Muscle layer of colon (tissue), 2 donors: ENCODE measurements around the gene PHC1.
"Not testable (repeated sequence)": the region's sequence is repeated elsewhere in the genome, so short reads cannot be mapped to it uniquely, and the experiment has no call there.

Experiments
- H3K27ac ChIP-seq: one replicate; pipeline ENCODE4 v1.7.0; 2013; ENCODE audit warnings: low read depth, mild to moderate bottlenecking, low read length, moderate library complexity
- H3K27me3 ChIP-seq, 2 donors: one replicate each; pipeline ENCODE4 v1.7.0; 2013; ENCODE audit warnings: low read length in 2 of 2, mild to moderate bottlenecking in 2 of 2; ENCODE audit not compliant: insufficient read depth in 2 of 2, control insufficient read depth in 1 of 2
- H3K36me3 ChIP-seq: one replicate; pipeline ENCODE4 v1.7.0; 2013; ENCODE audit warnings: mild to moderate bottlenecking, low read length; ENCODE audit not compliant: insufficient read depth
- H3K4me1 ChIP-seq: one replicate; pipeline ENCODE4 v1.7.0; 2013; ENCODE audit warnings: mild to moderate bottlenecking, low read length; ENCODE audit not compliant: insufficient read depth
- H3K4me3 ChIP-seq, 2 donors: one replicate each; pipeline ENCODE4 v1.7.0; 2013; ENCODE audit warnings: low read length in 2 of 2, low read depth in 1 of 2, mild to moderate bottlenecking in 1 of 2, moderate library complexity in 1 of 2
- H3K9ac ChIP-seq: one replicate; pipeline ENCODE4 v1.7.0; 2013; ENCODE audit warnings: low read length
- H3K9me3 ChIP-seq: one replicate; pipeline ENCODE4 v1.7.0; 2013; ENCODE audit warnings: mild to moderate bottlenecking, low read length
- donor health status: abdominal sarcoma.
- donor health status: Adenocarcinoma of cecum.

PHC1 gene

DNA sequence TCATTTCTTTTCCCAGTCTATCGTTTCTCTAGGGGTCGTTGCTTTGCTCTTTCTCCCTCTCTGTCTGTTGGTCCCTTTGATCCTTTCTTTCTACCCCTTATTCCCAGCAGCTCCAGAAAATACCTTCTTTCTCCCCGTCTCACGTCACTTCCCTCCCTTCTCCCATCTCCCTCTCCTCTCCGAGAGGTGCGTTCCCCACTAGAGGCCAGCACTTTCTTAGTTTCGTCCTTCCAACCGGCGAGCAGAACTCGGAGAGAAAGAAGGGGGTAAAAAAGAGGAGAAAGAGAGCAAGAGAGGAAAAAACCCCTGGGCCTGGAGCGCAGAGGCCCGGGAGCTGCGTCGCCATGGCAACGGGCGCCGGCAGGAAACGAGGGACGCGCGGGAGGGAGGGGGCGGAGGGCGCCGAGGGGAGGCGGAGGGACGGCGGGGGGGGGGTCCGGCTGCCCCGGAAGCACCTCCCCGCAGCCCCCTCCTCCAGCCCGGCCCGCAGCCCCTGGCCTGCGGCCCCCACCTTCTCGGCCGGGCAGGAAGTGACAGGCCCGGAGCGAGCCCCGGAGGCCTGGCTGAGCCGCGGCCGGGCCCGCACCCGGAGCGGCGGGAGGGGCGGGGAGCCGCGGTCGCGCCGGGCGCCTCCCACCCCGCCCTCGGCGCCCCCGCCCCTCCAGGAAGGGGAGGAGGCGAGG lies at the start of gene PHC1:
Gene PHC1 (plus strand): TSS at position 477 of the 683 bp plus-strand sequence. CDS start 3,169 bp downstream, outside the sequence.
- H3K36me3 ChIP-seq, H3K9me3 ChIP-seq, H3K27me3 ChIP-seq: not testable (repeated sequence)
- Histone ChIP-seq H3K9ac (peak within 1 kb of the TSS; percentile 89), H3K27ac (peak within 1 kb of the TSS; percentile 99), H3K4me3 (peak within 1 kb of the TSS; percentile 89 to 91), H3K4me1 (peaks cover 19% of the 10 kb centered on the region)

DNA sequence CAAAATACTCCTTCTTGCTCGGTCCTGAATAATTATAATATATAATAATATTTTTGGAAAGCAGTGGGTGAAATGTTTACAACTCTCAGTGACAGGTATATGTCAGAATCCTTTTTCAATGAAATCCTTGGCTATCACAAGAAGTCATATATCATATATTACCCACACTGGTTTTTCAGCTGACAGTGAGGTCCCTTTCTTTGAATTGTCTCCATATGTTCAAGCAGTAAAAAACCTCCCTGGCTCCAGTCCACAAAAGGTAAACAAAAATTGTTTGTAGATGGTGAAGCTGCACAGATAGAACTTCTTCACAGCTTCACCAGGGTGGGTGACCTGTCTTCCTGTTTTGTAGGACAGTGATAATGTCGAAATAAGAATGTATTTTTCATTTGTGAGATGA lies 47.9 kb upstream of the PHC1 start:
- no peak overlapping the region for H3K4me3 ChIP-seq
- no peak overlapping the region for H3K9ac ChIP-seq
- no peaks in the 10 kb centered on the region for H3K4me1 ChIP-seq
- H3K27ac ChIP-seq: no peak overlapping the region
- no peaks in the 10 kb centered on the region for H3K9me3 ChIP-seq
- H3K36me3 ChIP-seq: no peaks in the 10 kb centered on the region
- H3K27me3 ChIP-seq: no peaks in the 10 kb centered on the region

DNA sequence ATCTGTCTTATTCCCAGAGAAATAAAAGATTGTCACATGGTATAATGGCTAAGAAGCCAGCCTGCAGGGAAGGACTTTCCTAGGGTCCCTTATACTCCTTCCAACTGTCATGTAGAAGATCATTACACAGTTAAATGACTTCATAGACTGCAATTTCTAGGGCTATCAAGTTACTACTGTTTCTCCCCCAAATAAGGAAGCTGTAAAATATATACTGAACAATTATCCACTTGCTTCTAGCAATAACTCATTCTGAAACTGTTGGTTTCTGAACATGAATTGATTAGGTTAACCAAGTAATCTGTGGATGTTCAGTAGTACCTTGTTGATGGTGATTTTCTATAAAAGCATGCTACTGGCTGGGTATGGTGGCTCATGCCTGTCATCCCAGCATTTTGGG lies 47.3 kb upstream of the PHC1 start:
- no peak overlapping the region for H3K9ac ChIP-seq
- no peaks in the 10 kb centered on the region for H3K9me3 ChIP-seq
- no peak overlapping the region for H3K27ac ChIP-seq
- H3K4me1 ChIP-seq: no peaks in the 10 kb centered on the region
- no peaks in the 10 kb centered on the region for H3K36me3 ChIP-seq
- no peaks in the 10 kb centered on the region for H3K27me3 ChIP-seq
- no peak overlapping the region for H3K4me3 ChIP-seq

DNA sequence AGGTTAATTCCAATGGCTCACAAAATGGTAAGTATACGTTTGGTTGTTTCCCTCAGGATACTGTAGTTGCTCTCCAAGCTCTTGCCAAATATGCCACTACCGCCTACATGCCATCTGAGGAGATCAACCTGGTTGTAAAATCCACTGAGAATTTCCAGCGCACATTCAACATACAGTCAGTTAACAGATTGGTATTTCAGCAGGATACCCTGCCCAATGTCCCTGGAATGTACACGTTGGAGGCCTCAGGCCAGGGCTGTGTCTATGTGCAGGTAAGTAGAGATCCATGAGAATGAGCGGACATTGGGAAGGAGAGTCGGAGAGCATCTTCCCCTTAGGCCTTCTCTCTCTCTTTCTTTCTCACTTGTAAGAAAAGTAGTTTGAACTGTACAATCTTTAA lies 46.5 kb upstream of the PHC1 start:
- no peaks in the 10 kb centered on the region for H3K4me1 ChIP-seq
- H3K36me3 ChIP-seq: no peaks in the 10 kb centered on the region
- H3K9ac ChIP-seq: no peak overlapping the region
- no peaks in the 10 kb centered on the region for H3K9me3 ChIP-seq
- no peaks in the 10 kb centered on the region for H3K27me3 ChIP-seq
- no peak overlapping the region for H3K27ac ChIP-seq
- no peak overlapping the region for H3K4me3 ChIP-seq

DNA sequence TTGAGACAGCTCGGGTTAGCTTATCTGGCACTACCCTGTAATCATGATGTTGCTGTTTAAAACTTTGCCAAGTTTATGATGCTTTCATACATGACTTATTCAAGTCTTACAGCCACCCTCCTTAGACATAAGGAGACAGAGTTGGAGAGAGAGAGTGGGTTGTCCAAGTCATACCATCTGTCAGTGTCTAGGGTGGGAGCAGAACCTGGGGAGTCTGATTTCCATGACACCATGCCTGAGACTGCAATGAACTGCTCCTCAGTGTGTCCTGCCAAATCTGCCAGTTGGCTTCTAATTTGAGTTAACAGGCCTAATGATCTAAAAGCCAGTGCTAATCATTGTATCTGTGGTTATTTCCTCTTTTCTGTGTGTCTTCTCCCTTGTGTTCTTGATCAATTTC lies 43.7 kb upstream of the PHC1 start:
- H3K27ac ChIP-seq: no peak overlapping the region
- no peak overlapping the region for H3K4me3 ChIP-seq
- H3K36me3 ChIP-seq: no peaks in the 10 kb centered on the region
- no peak overlapping the region for H3K9ac ChIP-seq
- H3K27me3 ChIP-seq: no peaks in the 10 kb centered on the region
- no peaks in the 10 kb centered on the region for H3K9me3 ChIP-seq
- H3K4me1 ChIP-seq: no peaks in the 10 kb centered on the region

DNA sequence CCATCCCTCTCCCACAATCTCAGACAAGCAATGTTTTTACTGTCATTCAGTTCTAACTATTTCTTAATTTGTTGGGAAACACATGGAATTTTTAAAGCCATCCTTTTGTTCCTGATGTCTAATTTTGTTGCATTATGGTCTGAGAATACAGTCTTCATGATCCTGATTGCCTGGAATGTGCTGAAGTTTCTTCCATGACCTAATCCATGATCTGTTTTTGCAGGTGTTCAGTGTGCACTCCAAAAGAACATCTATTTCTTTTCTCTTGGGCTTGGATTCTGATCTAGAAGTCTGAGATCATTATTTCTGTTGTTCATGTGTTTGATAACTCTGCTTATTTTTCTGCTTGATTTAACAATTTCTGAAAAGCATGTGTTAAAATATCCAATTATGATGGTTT lies 43.2 kb upstream of the PHC1 start:
- no peak overlapping the region for H3K27ac ChIP-seq
- no peaks in the 10 kb centered on the region for H3K36me3 ChIP-seq
- no peak overlapping the region for H3K4me3 ChIP-seq
- no peaks in the 10 kb centered on the region for H3K9me3 ChIP-seq
- no peaks in the 10 kb centered on the region for H3K4me1 ChIP-seq
- no peak overlapping the region for H3K9ac ChIP-seq
- H3K27me3 ChIP-seq: no peaks in the 10 kb centered on the region

DNA sequence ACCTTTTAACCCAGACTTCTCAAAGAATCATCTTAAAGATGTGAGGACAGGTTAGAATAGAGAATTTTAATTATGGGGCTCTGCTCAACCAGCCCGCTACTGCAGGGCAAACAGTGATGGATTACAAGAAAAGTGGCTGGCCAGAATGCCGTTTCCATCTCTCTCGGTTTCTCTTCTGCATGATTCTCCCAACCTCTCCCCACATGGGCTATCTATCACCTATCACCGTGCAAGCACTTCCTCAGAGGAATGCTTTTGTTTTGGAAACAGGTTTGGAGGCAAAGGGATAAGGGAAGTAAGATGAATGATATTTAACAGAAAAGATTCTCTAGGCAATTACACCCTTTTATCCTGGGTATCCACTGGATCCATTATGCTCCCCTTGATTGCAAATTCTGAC lies 37.4 kb upstream of the PHC1 start:
- Histone ChIP-seq H3K4me3 (no peak overlapping the region), H3K9ac (no peak overlapping the region), H3K27ac (no peak overlapping the region), H3K9me3 (no peaks in the 10 kb centered on the region), H3K4me1 (no peaks in the 10 kb centered on the region), H3K27me3 (no peaks in the 10 kb centered on the region), H3K36me3 (no peaks in the 10 kb centered on the region)

DNA sequence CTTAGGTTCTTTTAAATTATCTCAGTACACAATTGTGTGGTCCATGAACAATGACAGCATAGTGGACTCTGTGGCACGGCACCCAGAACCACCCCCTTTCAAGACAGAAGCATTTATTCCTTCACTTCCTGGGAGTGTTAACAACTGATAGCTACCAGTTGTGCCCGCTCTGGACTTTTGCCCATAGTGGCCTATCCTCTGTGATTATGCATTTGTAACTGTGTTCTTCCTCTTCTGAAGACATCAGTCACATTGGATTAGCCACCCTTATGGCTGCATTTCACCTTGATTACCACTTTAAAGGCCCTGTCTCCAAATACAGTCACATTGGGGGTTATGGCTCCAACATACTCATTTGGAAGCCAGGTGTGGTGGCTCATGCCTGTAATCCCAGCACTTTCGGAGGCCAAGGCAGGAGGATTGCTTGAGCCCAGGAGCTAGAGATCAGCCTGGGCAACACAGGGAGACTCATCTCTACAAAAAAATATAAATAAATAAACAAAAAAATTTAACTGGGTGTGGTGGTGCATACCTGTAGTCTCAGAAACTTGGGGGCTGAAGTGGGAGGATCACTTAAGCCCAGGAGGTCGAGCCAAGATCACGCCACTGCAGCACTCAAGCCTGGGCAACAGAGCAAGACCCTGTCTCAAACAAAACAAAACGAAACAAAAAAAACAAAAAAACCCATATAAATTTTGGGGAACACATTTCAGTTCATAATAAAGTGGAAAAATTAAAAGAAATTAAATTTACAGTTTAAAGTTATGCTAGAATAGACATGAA lies 27.6 kb upstream of the PHC1 start:
- Histone ChIP-seq H3K27ac (no peak overlapping the region), H3K27me3 (no peaks in the 10 kb centered on the region), H3K4me1 (no peaks in the 10 kb centered on the region), H3K36me3 (no peaks in the 10 kb centered on the region), H3K4me3 (no peak overlapping the region), H3K9ac (no peak overlapping the region), H3K9me3 (no peaks in the 10 kb centered on the region)

DNA sequence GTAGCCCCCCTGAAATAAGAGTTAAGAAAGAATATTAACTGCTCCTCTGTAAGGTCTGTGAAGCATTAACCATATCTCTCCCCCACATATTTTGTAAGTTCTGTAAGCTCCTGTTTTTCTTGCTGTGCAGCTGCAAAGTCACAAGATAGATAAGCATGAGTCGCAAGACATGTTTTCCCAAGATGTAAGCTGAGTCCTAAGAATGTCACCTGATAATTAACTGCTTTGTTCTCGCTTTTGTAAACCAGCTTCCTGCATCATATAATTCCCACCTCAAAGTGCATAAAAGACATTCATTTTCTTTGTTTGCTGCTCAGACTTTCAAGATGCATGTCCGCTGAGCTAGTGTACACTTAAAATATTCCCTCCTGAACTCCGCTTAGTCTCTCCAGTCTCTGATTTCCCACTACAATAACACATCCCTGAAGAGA lies 27.0 kb upstream of the PHC1 start:
- H3K4me3 ChIP-seq: no peak overlapping the region
- no peak overlapping the region for H3K9ac ChIP-seq
- H3K36me3 ChIP-seq: no peaks in the 10 kb centered on the region
- no peaks in the 10 kb centered on the region for H3K4me1 ChIP-seq
- H3K27ac ChIP-seq: no peak overlapping the region
- no peaks in the 10 kb centered on the region for H3K27me3 ChIP-seq
- no peaks in the 10 kb centered on the region for H3K9me3 ChIP-seq

DNA sequence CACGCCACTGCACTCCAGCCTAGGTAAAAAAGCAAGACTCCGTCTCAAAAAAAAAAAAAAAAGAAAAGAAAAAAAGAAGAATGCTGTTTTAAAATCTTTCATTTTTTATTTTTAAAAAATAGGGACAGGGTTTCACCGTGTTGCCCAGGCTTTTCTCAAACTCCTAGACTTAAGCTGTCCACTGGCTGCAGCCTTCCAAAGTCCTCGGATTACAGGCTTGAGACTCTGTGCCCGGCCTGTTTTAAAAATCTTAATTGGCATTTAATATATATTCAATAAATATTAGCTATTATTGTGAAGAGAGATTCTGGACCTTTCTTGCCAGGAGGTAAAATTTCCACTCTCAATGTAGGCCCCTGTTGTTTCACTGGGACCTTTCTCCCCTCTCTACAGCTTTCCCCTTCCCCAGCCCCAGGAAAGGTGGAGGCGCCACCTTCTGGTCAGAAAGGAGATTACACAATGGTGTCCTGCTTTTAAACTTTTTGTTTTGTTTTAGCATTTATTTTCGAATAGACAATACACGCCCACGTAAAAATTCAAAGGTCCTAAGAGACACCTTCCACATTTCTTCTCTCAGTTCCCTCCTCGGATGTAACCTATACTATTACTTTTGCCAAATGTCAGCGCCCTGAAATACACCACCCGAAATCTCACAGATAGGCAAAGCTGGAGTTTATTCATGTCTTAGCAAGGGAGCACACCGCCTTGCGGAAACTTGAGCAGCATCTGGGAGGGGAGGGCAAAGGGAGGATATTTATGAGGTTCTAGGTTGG lies 23.8 kb upstream of the PHC1 start:
- Histone ChIP-seq H3K27me3 (no peaks in the 10 kb centered on the region), H3K4me3 (peak overlapping the region; percentile 29 to 54), H3K4me1 (no peaks in the 10 kb centered on the region), H3K27ac (no peak overlapping the region), H3K9me3 (no peaks in the 10 kb centered on the region), H3K9ac (no peak overlapping the region), H3K36me3 (no peaks in the 10 kb centered on the region)

DNA sequence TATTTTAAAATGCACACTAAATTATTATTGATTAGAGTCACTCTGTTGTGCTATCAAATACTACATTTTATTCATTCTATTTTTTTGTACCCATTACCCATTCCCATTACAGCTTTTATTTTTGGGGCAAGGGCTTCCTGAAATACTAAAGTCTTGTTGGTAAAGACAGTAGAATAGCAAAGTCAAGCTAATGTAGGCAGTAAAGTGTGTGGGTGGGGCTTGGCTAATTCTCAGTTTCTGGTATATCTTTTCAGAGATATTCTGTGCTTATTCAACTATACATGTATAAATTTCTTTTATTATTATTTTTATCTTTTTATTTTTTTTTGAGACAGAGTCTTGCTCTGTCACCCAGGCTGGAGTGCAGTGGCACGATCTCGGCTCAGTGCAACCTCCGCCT lies 22.3 kb upstream of the PHC1 start:
- Histone ChIP-seq H3K36me3 (no peaks in the 10 kb centered on the region), H3K27me3 (no peaks in the 10 kb centered on the region), H3K9ac (no peak overlapping the region), H3K4me3 (no peak overlapping the region), H3K9me3 (no peaks in the 10 kb centered on the region), H3K27ac (no peak overlapping the region), H3K4me1 (no peaks in the 10 kb centered on the region)
